Measurements from ENCODE around the gene FAU. TPM values are rescaled to one million over a fixed set of nuclear protein-coding genes. Genes with fewer than 3 reads are reported as not detected.

FAU gene
- total and polyA plus RNA-seq, 9 of the 15 experiments (the other 6 are each of a cell fraction or from before 2014, with no cell fraction given), result 433 to 1,827 (median 942) TPM

DNA sequence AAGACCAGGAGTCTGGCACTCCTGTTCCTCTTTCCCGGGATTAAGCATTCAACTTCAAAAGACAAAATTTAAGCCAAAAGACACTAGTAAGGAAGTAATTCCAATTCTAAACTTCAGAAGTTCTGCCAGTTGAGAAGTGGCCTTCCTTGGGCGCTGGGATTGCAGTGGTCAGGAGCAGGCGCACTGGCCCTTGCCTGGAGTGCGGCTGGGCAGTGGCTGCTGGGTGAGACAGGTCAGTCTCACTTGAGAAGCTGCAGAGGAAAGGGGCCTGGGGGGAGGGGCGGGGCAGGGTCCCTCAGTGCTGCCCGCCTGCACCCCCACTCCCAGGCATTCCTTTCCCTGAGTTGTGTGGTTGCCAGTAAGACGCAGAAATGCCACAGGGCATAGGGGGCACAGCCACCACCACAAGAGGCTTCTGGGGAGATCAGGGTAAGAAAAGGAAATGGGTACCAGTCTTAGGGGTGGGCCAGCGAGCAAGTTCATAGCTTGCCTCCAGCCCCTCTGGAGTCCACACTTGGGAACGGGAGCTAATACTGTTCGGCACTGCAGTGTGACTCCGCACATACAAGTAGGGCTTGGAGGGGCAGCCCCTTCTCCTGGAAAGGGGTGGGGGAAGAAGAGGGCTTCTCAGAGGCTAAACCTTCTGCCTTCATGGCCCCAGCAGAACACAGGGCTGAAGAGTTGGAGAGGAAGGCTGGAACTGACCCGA lies 5.7 kb upstream of the FAU start (continued):
- TF ChIP-seq, protein P1, sequence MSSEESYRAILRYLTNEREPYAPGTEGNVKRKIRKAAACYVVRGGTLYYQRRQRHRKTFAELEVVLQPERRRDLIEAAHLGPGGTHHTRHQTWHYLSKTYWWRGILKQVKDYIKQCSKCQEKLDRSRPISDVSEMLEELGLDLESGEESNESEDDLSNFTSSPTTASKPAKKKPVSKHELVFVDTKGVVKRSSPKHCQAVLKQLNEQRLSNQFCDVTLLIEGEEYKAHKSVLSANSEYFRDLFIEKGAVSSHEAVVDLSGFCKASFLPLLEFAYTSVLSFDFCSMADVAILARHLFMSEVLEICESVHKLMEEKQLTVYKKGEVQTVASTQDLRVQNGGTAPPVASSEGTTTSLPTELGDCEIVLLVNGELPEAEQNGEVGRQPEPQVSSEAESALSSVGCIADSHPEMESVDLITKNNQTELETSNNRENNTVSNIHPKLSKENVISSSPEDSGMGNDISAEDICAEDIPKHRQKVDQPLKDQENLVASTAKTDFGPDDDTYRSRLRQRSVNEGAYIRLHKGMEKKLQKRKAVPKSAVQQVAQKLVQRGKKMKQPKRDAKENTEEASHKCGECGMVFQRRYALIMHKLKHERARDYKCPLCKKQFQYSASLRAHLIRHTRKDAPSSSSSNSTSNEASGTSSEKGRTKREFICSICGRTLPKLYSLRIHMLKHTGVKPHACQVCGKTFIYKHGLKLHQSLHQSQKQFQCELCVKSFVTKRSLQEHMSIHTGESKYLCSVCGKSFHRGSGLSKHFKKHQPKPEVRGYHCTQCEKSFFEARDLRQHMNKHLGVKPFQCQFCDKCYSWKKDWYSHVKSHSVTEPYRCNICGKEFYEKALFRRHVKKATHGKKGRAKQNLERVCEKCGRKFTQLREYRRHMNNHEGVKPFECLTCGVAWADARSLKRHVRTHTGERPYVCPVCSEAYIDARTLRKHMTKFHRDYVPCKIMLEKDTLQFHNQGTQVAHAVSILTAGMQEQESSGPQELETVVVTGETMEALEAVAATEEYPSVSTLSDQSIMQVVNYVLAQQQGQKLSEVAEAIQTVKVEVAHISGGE (CRISPR knock-in tag; IDR thresholded peaks at IDR 0.05), result no peak
- no peak for TF ChIP-seq ARHGAP35 (IDR thresholded peaks at IDR 0.05; ENCODE audit: partially characterized antibody)
- TF ChIP-seq ZNF232 (CRISPR knock-in tag; IDR thresholded peaks at IDR 0.05), result no peak
- TF ChIP-seq SRSF3 (IDR thresholded peaks at IDR 0.05; ENCODE audit: insufficient read depth, low read length), result no peak
- TF ChIP-seq BHLHE40 (IDR thresholded peaks at IDR 0.05; ENCODE audit: low read length), result no peak
- TF ChIP-seq ARNT (IDR thresholded peaks at IDR 0.05), result no peak
- TF ChIP-seq POLR2AphosphoS2 (IDR thresholded peaks at IDR 0.05; ENCODE audit: low read length), result peak; percentile 68; the same call in 1 of the 2 replicates
- TF ChIP-seq TARDBP (IDR thresholded peaks at IDR 0.05), result no peak
- TF ChIP-seq HNRNPUL1 (IDR thresholded peaks at IDR 0.05; ENCODE audit: low read length), result no peak
- TF ChIP-seq SP2 (IDR thresholded peaks at IDR 0.05; ENCODE audit: extremely low read depth, low read depth, low read length, poor library complexity, severe bottlenecking), result no peak
- TF ChIP-seq, protein P2, sequence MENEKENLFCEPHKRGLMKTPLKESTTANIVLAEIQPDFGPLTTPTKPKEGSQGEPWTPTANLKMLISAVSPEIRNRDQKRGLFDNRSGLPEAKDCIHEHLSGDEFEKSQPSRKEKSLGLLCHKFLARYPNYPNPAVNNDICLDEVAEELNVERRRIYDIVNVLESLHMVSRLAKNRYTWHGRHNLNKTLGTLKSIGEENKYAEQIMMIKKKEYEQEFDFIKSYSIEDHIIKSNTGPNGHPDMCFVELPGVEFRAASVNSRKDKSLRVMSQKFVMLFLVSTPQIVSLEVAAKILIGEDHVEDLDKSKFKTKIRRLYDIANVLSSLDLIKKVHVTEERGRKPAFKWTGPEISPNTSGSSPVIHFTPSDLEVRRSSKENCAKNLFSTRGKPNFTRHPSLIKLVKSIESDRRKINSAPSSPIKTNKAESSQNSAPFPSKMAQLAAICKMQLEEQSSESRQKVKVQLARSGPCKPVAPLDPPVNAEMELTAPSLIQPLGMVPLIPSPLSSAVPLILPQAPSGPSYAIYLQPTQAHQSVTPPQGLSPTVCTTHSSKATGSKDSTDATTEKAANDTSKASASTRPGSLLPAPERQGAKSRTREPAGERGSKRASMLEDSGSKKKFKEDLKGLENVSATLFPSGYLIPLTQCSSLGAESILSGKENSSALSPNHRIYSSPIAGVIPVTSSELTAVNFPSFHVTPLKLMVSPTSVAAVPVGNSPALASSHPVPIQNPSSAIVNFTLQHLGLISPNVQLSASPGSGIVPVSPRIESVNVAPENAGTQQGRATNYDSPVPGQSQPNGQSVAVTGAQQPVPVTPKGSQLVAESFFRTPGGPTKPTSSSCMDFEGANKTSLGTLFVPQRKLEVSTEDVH (IDR thresholded peaks at IDR 0.05; ENCODE audit: low read depth, partially characterized antibody), result peak; percentile 16
- TF ChIP-seq, protein P3, sequence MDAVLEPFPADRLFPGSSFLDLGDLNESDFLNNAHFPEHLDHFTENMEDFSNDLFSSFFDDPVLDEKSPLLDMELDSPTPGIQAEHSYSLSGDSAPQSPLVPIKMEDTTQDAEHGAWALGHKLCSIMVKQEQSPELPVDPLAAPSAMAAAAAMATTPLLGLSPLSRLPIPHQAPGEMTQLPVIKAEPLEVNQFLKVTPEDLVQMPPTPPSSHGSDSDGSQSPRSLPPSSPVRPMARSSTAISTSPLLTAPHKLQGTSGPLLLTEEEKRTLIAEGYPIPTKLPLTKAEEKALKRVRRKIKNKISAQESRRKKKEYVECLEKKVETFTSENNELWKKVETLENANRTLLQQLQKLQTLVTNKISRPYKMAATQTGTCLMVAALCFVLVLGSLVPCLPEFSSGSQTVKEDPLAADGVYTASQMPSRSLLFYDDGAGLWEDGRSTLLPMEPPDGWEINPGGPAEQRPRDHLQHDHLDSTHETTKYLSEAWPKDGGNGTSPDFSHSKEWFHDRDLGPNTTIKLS (IDR thresholded peaks at IDR 0.05; ENCODE audit: borderline replicate concordance, low read depth), result no peak
- TF ChIP-seq SUPT5H (IDR thresholded peaks at IDR 0.05), result peak; percentile 28; the same call in 1 of the 2 replicates
- TF ChIP-seq SP1 (CRISPR knock-in tag; IDR thresholded peaks at IDR 0.05), result no peak
- no peak for TF ChIP-seq ZNF224 (CRISPR knock-in tag; IDR thresholded peaks at IDR 0.05)
- peak; percentile 43; the same call in 1 of the 2 replicates for TF ChIP-seq POLR2AphosphoS5 (IDR thresholded peaks at IDR 0.05; ENCODE audit: control insufficient read depth, insufficient read depth, low read depth, low read length)
- no peak for TF ChIP-seq FOXM1 (IDR thresholded peaks at IDR 0.05; ENCODE audit: low read depth)
- TF ChIP-seq FOXM1 (CRISPR knock-in tag; IDR thresholded peaks at IDR 0.05; ENCODE audit: low read depth), result no peak
- TF ChIP-seq FIP1L1 (IDR thresholded peaks at IDR 0.05; ENCODE audit: low read depth, low read length, poor library complexity, severe bottlenecking), result no peak
- TF ChIP-seq NR2C2 (CRISPR knock-in tag; IDR thresholded peaks at IDR 0.05), result no peak
- no peak for TF ChIP-seq NR2C2 (tag; IDR thresholded peaks at IDR 0.05)
